ENCODE measurements around the gene UBE2F.

DNA sequence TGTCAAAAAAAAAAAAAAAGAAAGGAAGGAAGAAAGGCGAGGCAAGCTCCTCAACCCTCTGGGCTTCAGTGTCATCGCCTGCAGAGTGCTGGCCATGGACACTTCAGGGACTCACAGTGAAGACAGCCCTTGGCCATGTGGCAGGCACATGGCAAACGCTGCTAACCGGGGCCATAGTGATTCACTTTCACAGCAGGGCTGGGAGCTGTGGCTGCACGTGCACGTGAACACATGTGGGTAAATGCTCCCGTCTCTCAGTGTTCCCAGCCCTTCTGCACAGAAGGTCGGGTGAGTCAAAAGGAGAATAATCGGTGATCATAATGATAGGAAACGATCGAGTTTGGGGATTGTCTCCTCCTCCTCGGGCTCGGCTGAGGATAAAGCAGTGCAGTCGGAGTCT lies 46.1 kb upstream of the UBE2F start:
- TF ChIP-seq, protein P1, sequence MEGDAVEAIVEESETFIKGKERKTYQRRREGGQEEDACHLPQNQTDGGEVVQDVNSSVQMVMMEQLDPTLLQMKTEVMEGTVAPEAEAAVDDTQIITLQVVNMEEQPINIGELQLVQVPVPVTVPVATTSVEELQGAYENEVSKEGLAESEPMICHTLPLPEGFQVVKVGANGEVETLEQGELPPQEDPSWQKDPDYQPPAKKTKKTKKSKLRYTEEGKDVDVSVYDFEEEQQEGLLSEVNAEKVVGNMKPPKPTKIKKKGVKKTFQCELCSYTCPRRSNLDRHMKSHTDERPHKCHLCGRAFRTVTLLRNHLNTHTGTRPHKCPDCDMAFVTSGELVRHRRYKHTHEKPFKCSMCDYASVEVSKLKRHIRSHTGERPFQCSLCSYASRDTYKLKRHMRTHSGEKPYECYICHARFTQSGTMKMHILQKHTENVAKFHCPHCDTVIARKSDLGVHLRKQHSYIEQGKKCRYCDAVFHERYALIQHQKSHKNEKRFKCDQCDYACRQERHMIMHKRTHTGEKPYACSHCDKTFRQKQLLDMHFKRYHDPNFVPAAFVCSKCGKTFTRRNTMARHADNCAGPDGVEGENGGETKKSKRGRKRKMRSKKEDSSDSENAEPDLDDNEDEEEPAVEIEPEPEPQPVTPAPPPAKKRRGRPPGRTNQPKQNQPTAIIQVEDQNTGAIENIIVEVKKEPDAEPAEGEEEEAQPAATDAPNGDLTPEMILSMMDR (IDR thresholded peaks at IDR 0.05): no peak
- no peak for TF ChIP-seq POLR2A (IDR thresholded peaks at IDR 0.05)

Data from uterus (tissue), 2 donors.